HEK293 (cell line): Measurements from ENCODE around the gene DZIP1L.

ENCODE experiments used
- CTCF ChIA-PET: fragments of 350-600 bp; formaldehyde crosslinking; extraction: SDS; loops from one replicate; lab custom pipeline; 2021; ENCODE audit warnings: antibody characterized with exemption; lab: Yijun Ruan, JAX
- POLR2A ChIA-PET: fragments of 300-600 bp; formaldehyde crosslinking; extraction: SDS; loops from one replicate; lab custom pipeline; 2020; ENCODE audit warnings: antibody characterized with exemption, inconsistent platforms; lab: Yijun Ruan, JAX
- H3K27ac ChIP-seq: fragments of 200-500 bp; sonication (Bioruptor generic); 2 replicates; pipeline ENCODE4 v1.5.1; 2014; ENCODE audit warnings: low read depth, low read length, control low read depth, inconsistent platforms; ENCODE audit errors: extremely low read depth
- H3K36me3 ChIP-seq, 2 experiments: fragments of 200-500 bp in 1 of 2; sonication (Bioruptor generic) in 1 of 2; 1 replicate in 1 of 2; 2 replicates in 1 of 2; pipeline ENCODE4 v1.5.1; 2014 to 2017; ENCODE audit warnings: inconsistent platforms in 2 of 2, low read length in 2 of 2; ENCODE audit not compliant: control insufficient read depth in 2 of 2, insufficient read depth in 1 of 2
- H3K4me1 ChIP-seq: fragments of 200-500 bp; sonication (Bioruptor generic); 2 replicates; pipeline ENCODE4 v1.5.1; 2014; ENCODE audit warnings: mild to moderate bottlenecking, low read length, inconsistent platforms; ENCODE audit not compliant: control insufficient read depth, insufficient read depth
- H3K4me3 ChIP-seq: 2 replicates; pipeline ENCODE4 v1.5.1; 2011; ENCODE audit warnings: low read depth, mild to moderate bottlenecking, control low read depth, low read length, moderate library complexity
- H3K9me3 ChIP-seq: fragments of 200-500 bp; sonication (Bioruptor generic); 2 replicates; pipeline ENCODE4 v1.5.1; 2014; ENCODE audit warnings: low read depth, low read length, inconsistent platforms; ENCODE audit not compliant: control insufficient read depth, insufficient read depth
- IKZF3 ChIP-seq: fragments of 450-650 bp; IDR thresholded peaks from 2 replicates; pipeline ENCODE4 v1.5.0; 2018; ENCODE audit warnings: missing biosample characterization, mild to moderate bottlenecking, missing genetic modification characterization, moderate library complexity
- OVOL3 ChIP-seq: fragments of 450-650 bp; formaldehyde crosslinking; IDR thresholded peaks from 2 replicates; pipeline ENCODE4 v1.5.1; 2016; ENCODE audit warnings: missing biosample characterization, missing genetic modification characterization
- SCRT1 ChIP-seq: fragments of 450-650 bp; formaldehyde crosslinking; IDR thresholded peaks from 2 replicates; pipeline ENCODE4 v1.5.1; 2016; ENCODE audit warnings: missing biosample characterization, missing genetic modification characterization, borderline replicate concordance
- YY2 ChIP-seq: fragments of 450-650 bp; formaldehyde crosslinking; IDR thresholded peaks from 2 replicates; pipeline ENCODE4 v1.5.1; 2016; ENCODE audit warnings: missing biosample characterization, missing genetic modification characterization
- ZBTB1 ChIP-seq: fragments of 450-650 bp; formaldehyde crosslinking; IDR thresholded peaks from 2 replicates; pipeline ENCODE4 v1.5.1; 2016; ENCODE audit warnings: missing biosample characterization, missing genetic modification characterization
- ZBTB10 ChIP-seq: fragments of 450-650 bp; formaldehyde crosslinking; IDR thresholded peaks from 2 replicates; pipeline ENCODE4 v1.5.1; 2016; ENCODE audit warnings: missing biosample characterization, missing genetic modification characterization
- ZBTB49 ChIP-seq: fragments of 450-650 bp; formaldehyde crosslinking; IDR thresholded peaks from 2 replicates; pipeline ENCODE4 v1.5.1; 2016; ENCODE audit warnings: missing biosample characterization, missing genetic modification characterization, low read depth
- ZNF10 ChIP-seq: fragments of 450-650 bp; formaldehyde crosslinking; IDR thresholded peaks from 2 replicates; pipeline ENCODE4 v1.5.1; 2017; ENCODE audit warnings: missing biosample characterization, missing genetic modification characterization
- ZNF2 ChIP-seq: fragments of 450-650 bp; formaldehyde crosslinking; IDR thresholded peaks from 2 replicates; pipeline ENCODE4 v1.5.1; 2016; ENCODE audit warnings: missing biosample characterization, missing genetic modification characterization
- ZNF214 ChIP-seq: fragments of 450-650 bp; formaldehyde crosslinking; IDR thresholded peaks from 2 replicates; pipeline ENCODE4 v1.5.1; 2017; ENCODE audit warnings: missing biosample characterization, mild to moderate bottlenecking, missing genetic modification characterization, borderline replicate concordance
- ZNF239 ChIP-seq: fragments of 450-650 bp; formaldehyde crosslinking; IDR thresholded peaks from 2 replicates; pipeline ENCODE4 v1.5.1; 2016; ENCODE audit warnings: missing biosample characterization, missing genetic modification characterization
- ZNF302 ChIP-seq: fragments of 450-650 bp; formaldehyde crosslinking; IDR thresholded peaks from 2 replicates; pipeline ENCODE4 v1.5.1; 2016; ENCODE audit warnings: missing biosample characterization, missing genetic modification characterization, low read depth
- ZNF362 ChIP-seq: fragments of 450-650 bp; formaldehyde crosslinking; IDR thresholded peaks from 2 replicates; pipeline ENCODE4 v1.5.1; 2016; ENCODE audit warnings: missing biosample characterization, missing genetic modification characterization
- ZNF394 ChIP-seq: fragments of 450-650 bp; formaldehyde crosslinking; IDR thresholded peaks from 2 replicates; pipeline ENCODE4 v1.5.1; 2016; ENCODE audit warnings: missing biosample characterization, missing genetic modification characterization, mild to moderate bottlenecking, moderate library complexity, borderline replicate concordance
- ZNF639 ChIP-seq: fragments of 450-650 bp; formaldehyde crosslinking; IDR thresholded peaks from 2 replicates; pipeline ENCODE4 v1.5.1; 2016; ENCODE audit warnings: missing biosample characterization, missing genetic modification characterization
- ZNF654 ChIP-seq: fragments of 450-650 bp; formaldehyde crosslinking; IDR thresholded peaks from 2 replicates; pipeline ENCODE4 v1.5.1; 2016; ENCODE audit warnings: low read depth, missing biosample characterization, missing genetic modification characterization
- ZNF692 ChIP-seq: fragments of 450-650 bp; formaldehyde crosslinking; IDR thresholded peaks from 2 replicates; pipeline ENCODE4 v1.5.1; 2016; ENCODE audit warnings: missing biosample characterization, missing genetic modification characterization
- ZNF747 ChIP-seq: fragments of 450-650 bp; formaldehyde crosslinking; IDR thresholded peaks from 2 replicates; pipeline ENCODE4 v1.5.1; 2016; ENCODE audit warnings: missing biosample characterization, missing genetic modification characterization
- ZNF830 ChIP-seq: fragments of 450-650 bp; IDR thresholded peaks from 2 replicates; pipeline ENCODE4 v1.5.0; 2018; ENCODE audit warnings: missing biosample characterization, missing genetic modification characterization, low read depth, mild to moderate bottlenecking, moderate library complexity
- ZSCAN30 ChIP-seq: fragments of 450-650 bp; IDR thresholded peaks from 2 replicates; pipeline ENCODE4 v1.5.1; 2018; ENCODE audit warnings: missing biosample characterization, mild to moderate bottlenecking, missing genetic modification characterization, moderate library complexity

The DZIP1L gene

GRCh38 chr3:138057384-138057783 is 58.0 kb downstream of the DZIP1L start:
- POLR2A ChIA-PET: no interaction called here
- no peak for TF ChIP-seq ZBTB1 (tag by site-specific recombination)
- no peak for TF ChIP-seq ZNF302 (tag by site-specific recombination)
- TF ChIP-seq ZSCAN30: no peak
- TF ChIP-seq ZNF239: no peak
- TF ChIP-seq OVOL3 (tag by site-specific recombination): no peak
- no peak for TF ChIP-seq ZNF692
- no peak for TF ChIP-seq ZNF2 (tag by site-specific recombination)
- no peak for TF ChIP-seq ZNF10 (tag by site-specific recombination)
- TF ChIP-seq ZNF639 (tag by site-specific recombination): no peak
- no peak for TF ChIP-seq ZBTB49 (tag by site-specific recombination)
- no peak for TF ChIP-seq ZNF747 (tag by site-specific recombination)
- no peak for TF ChIP-seq ZNF214 (tag by site-specific recombination)
- no peak for TF ChIP-seq IKZF3 (tag by site-specific recombination)
- TF ChIP-seq ZNF394 (tag by site-specific recombination): no peak
- TF ChIP-seq ZBTB10: no peak
- no peak for TF ChIP-seq ZNF362 (tag by site-specific recombination)
- no peak for TF ChIP-seq YY2
- no peak for TF ChIP-seq ZNF654 (tag by site-specific recombination)
- no peak for TF ChIP-seq SCRT1 (tag by site-specific recombination)
- no peak for TF ChIP-seq ZNF830 (tag by site-specific recombination)
- TF ChIP-seq, all 188 proteins: peak for 0

More at GRCh38 chr3:138057384-138057783, 58.0 kb downstream of the DZIP1L start:
- peaks cover 0 to 24% of the 10 kb centered on the region in 2 experiments; a peak in 2 of 3 replicates for H3K36me3 ChIP-seq
- H3K4me3 ChIP-seq: no peak overlapping the region
- no peak overlapping the region for H3K27ac ChIP-seq
- CTCF ChIA-PET: interaction anchor here (0.7 to 1.0 kb wide), 2 partner anchors 61 to 956 kb away, joined by 3 read pairs; no protein-coding TSS in a partner anchor
- H3K4me1 ChIP-seq: no peaks in the 10 kb centered on the region
- H3K9me3 ChIP-seq: no peaks in the 10 kb centered on the region
